Stomach (tissue), 9 donors: ENCODE results near the gene PECR. TPM values are rescaled to one million over a fixed set of nuclear protein-coding genes. Genes with fewer than 3 reads are reported as not detected.

ENCODE experiments used
- DNase-seq, 2 donors: peaks; one replicate each; pipeline versions ENCODE4 v3.0.0 to v3.0.0-alpha.2; 2013 to 2019
- H3K27ac ChIP-seq, 5 donors: fragments of 200-600 bp in 4 of 5; sonication (generic) in 4 of 5; one replicate each; pipeline ENCODE4 v1.5.1; 2013 to 2019; ENCODE audit warnings: mild to moderate bottlenecking in 1 of 5, moderate library complexity in 1 of 5
- H3K27me3 ChIP-seq, 3 donors: fragments of 200-600 bp; sonication (generic); one replicate each; pipeline ENCODE4 v1.5.1; 2017 to 2019; ENCODE audit warnings: mixed run types in 1 of 3
- H3K36me3 ChIP-seq, 4 donors: fragments of 200-600 bp; sonication (generic); 1 replicate in 3 of 4; 2 replicates in 1 of 4; pipeline ENCODE4 v1.5.1; 2016 to 2019
- H3K4me1 ChIP-seq, 4 donors: fragments of 200-600 bp; sonication (generic); one replicate each; pipeline ENCODE4 v1.5.1; 2016 to 2019
- H3K4me3 ChIP-seq, 4 donors: fragments of 200-600 bp; sonication (generic) in 3 of 4; one replicate each; pipeline ENCODE4 v1.5.1; 2016 to 2019; ENCODE audit warnings: mild to moderate bottlenecking in 1 of 4
- H3K9me3 ChIP-seq, 4 donors: fragments of 200-600 bp; sonication (generic); one replicate each; pipeline ENCODE4 v1.5.1; 2016 to 2019
- EP300 ChIP-seq: sonication (generic); formaldehyde crosslinking; IDR thresholded peaks from one replicate; pipeline ENCODE4 v1.6.1; 2017; ENCODE audit warnings: antibody characterized with exemption
- POLR2A ChIP-seq, 4 donors: fragments of 450-650 bp; IDR thresholded peaks; one replicate each; pipeline ENCODE4 v1.6.1; 2016; ENCODE audit warnings: antibody characterized with exemption in 4 of 4, control low read depth in 2 of 4, mild to moderate bottlenecking in 1 of 4, moderate library complexity in 1 of 4
- POLR2AphosphoS5 ChIP-seq, 3 donors: sonication (generic); formaldehyde crosslinking; IDR thresholded peaks; one replicate each; pipeline ENCODE4 v1.6.1; 2016; ENCODE audit warnings: antibody characterized with exemption in 3 of 3
- WGBS, 5 donors: extraction: QIAGEN DNeasy Blood & Tissue Kit in 3 of 5; methylation state at CpG; one replicate each; pipeline versions ENCODE4 v1.1.5 to v1.1.7; 2013 to 2018; 5-methylcytosine and 5-hydroxymethylcytosine counted together
- intact Hi-C: fragments of 100-400 bp; cut with DNase I; formaldehyde crosslinking; loops from one replicate; pipeline ENCODE4 v1.15.1; 2023; ENCODE audit warnings: low total_unique reads
- polyA plus RNA-seq, 3 donors: library from polyadenylated mRNA; stranded (reverse); fragments of 200-250 nt; gene quantifications; one replicate each; pipeline ENCODE4 v1.2.3, GENCODE V29; 2013
- total RNA-seq, 5 donors: library from RNA; depleted of rRNA; stranded (reverse); fragments of >200 nt; gene quantifications; one replicate each; pipeline versions ENCODE4 v1.1.0 to v1.2.3, GENCODE V29; 2014 to 2016
- TF ChIP-seq, protein P1 (sequence below), 7 experiments: fragments of 450-650 bp in 4 of 7; fragments of 200-600 bp in 3 of 7; sonication (generic) in 3 of 7; IDR thresholded peaks; one replicate each; pipeline ENCODE4 v1.5.1; 2016 to 2019; ENCODE audit warnings: antibody characterized with exemption in 7 of 7, control low read depth in 2 of 7, mild to moderate bottlenecking in 1 of 7
- donor health status: healthy with polysubstance abuse.
- donor health status: Bipolar disorder and iron deficiency.
- donor health status: healthy.

PECR gene
- total and polyA plus RNA-seq, 8 donors: 4.1 to 71.8 (median 6.2) TPM; not detected in 1

DNA sequence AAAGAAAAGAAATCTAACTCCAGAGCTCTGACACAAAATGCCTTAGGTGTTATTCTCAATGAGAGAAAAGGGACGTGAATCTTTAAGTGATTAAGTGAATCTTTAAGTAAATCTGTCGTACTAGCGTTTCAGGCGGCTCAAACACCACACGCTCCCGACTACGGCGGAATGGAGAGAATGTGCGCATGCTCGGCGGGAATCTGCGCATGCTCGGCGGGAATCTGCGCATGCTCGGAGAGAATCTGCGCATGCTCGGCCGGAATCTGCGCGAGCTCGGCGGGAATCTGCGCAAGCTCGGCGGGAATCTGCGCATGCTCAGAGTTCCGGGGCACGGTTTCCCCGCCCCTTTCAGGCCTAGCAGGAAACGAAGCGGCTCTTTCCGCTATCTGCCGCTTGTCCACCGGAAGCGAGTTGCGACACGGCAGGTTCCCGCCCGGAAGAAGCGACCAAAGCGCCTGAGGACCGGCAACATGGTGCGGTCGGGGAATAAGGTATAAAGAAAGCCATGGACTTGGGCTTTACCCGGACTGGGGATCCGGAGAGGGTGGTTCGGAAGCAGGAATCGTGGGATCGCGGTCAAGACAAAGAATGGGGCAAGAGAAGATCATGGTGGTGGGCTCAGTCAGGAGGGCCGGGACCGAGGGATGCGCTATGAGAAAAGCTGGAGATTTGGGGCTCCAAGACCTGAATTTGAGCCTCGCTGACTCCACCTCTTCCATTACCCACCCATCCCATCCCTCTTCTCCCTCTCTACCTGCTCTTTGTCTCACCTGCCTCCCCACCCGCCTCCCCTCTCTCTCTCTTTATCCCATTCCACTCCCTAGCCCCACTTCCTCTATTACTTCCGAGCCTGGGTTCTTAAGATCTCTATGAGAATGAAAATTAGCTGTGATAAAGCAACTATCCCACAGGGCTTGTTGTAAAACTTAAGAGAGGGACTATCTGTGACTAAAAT, 27.6 kb upstream of the PECR start, which contains the start of gene XRCC5:
TSS of gene XRCC5 (plus strand) at position 382 of the 955 bp plus-strand sequence. CDS start at position 471, 89 bp downstream.
- 0 to 2% (median 0%) methylated on average over 55 to 57 of the region's 57 CpGs for WGBS, 5 donors
- Histone ChIP-seq H3K36me3 (peaks cover 4 to 38% (median 34%) of the 10 kb centered on the region in 4 donors), H3K27me3 (peaks cover 0 to 4% (median 0%) of the 10 kb centered on the region in 3 donors), H3K27ac (peak within 1 kb of the TSS; percentile 58 to 96 (median 93)), H3K4me1 (peaks cover 25 to 54% (median 45%) of the 10 kb centered on the region in 4 donors), H3K9me3 (no peaks in the 10 kb centered on the region), H3K4me3 (peak within 1 kb of the TSS; percentile 71 to 86 (median 80))
- DNase-seq: peak; percentile 99
- TF ChIP-seq POLR2A (IDR thresholded peaks at IDR 0.05): no peak
- TF ChIP-seq, protein P1, sequence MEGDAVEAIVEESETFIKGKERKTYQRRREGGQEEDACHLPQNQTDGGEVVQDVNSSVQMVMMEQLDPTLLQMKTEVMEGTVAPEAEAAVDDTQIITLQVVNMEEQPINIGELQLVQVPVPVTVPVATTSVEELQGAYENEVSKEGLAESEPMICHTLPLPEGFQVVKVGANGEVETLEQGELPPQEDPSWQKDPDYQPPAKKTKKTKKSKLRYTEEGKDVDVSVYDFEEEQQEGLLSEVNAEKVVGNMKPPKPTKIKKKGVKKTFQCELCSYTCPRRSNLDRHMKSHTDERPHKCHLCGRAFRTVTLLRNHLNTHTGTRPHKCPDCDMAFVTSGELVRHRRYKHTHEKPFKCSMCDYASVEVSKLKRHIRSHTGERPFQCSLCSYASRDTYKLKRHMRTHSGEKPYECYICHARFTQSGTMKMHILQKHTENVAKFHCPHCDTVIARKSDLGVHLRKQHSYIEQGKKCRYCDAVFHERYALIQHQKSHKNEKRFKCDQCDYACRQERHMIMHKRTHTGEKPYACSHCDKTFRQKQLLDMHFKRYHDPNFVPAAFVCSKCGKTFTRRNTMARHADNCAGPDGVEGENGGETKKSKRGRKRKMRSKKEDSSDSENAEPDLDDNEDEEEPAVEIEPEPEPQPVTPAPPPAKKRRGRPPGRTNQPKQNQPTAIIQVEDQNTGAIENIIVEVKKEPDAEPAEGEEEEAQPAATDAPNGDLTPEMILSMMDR (IDR thresholded peaks at IDR 0.05): peak in 1 of 7 experiments; percentile 25
- peak; percentile 70 to 94 (median 82) for TF ChIP-seq POLR2AphosphoS5 (IDR thresholded peaks at IDR 0.05)
- peak; percentile 36 for TF ChIP-seq EP300
- intact Hi-C loops: no loop called here

DNA sequence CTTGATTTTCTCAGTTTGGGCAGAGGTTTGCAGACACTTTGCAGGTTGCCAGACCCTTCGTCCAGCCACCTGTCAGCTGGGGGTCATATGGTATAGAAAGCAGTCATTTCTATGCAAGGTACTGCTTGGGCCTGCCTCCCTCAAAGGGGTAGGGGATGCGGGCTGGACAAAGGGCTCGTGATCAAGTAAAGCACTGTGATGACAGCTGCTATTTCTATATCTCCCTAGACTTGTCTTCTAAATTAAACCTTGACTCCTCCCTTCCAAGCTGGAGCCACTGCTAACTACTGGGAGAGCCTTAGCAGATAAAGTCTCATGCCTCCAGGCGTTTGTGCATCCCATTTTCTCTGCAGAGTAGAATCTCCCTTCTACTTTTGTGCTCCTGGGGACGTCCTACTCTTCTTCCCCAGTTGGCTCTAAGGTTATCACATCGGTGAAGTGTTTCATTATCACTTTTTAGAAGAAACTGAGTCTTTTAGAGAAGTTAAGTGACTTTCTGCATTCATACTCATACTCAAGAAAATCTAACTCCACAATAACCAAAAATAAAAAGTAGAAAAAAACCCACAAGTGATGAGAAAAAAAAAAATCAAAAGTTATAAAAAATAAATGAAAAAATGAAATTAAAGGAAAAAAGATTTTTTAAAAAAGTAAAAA, 26.8 kb upstream of the PECR start:
- H3K4me1 ChIP-seq: peaks cover 21 to 46% (median 37%) of the 10 kb centered on the region in 4 donors
- H3K27ac ChIP-seq: peak overlapping the region in 4 of 5 donors; percentile 89 to 96 (median 94)
- peak overlapping the region; percentile 71 to 86 (median 80) for H3K4me3 ChIP-seq
- peaks cover 2 to 30% (median 26%) of the 10 kb centered on the region in 4 donors for H3K36me3 ChIP-seq
- DNase-seq: no peak
- no peaks in the 10 kb centered on the region for H3K9me3 ChIP-seq
- peaks cover 0 to 4% (median 0%) of the 10 kb centered on the region in 3 donors for H3K27me3 ChIP-seq
- TF ChIP-seq EP300: no peak
- TF ChIP-seq POLR2A (IDR thresholded peaks at IDR 0.05): no peak
- TF ChIP-seq, protein P1 (IDR thresholded peaks at IDR 0.05): no peak
- TF ChIP-seq POLR2AphosphoS5 (IDR thresholded peaks at IDR 0.05): no peak
- intact Hi-C loops: no loop called here
- 49 to 67% (median 60%) methylated on average over 6 of the region's 6 CpGs for WGBS, 5 donors

DNA sequence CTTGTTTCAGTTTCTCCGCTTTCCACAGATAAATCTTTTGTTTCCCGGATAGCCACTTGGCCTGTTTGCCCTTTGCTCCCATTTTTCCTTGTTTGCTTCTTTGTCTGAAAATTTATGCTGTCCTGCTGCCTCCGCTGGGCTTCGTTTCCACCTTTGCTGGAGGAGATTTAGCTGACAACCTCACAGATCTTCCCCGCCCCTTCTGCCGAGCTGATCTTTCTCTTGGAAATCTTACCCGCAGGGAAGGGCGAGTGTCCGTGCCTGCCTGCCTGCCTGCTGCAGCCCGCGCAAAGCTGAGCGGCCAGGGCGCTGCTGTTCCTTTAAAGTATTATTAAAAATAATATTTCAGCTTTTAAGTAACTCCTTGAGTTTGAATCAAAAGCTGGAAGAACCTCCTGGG, 26.2 kb upstream of the PECR start:
- no peaks in the 10 kb centered on the region for H3K9me3 ChIP-seq
- no peak overlapping the region for H3K4me3 ChIP-seq
- DNase-seq: peak in 1 of 2 donors; percentile 22
- H3K27me3 ChIP-seq: peaks cover 0 to 4% (median 0%) of the 10 kb centered on the region in 3 donors
- H3K36me3 ChIP-seq: peaks cover 0 to 24% (median 19%) of the 10 kb centered on the region in 4 donors
- H3K4me1 ChIP-seq: peaks cover 20 to 39% (median 31%) of the 10 kb centered on the region in 4 donors
- intact Hi-C loops: no loop called here
- WGBS, 5 donors: 42 to 59% (median 55%) methylated on average over 13 of the region's 13 CpGs
- H3K27ac ChIP-seq: no peak overlapping the region
- TF ChIP-seq POLR2A (IDR thresholded peaks at IDR 0.05) (no peak), EP300 (no peak), POLR2AphosphoS5 (IDR thresholded peaks at IDR 0.05) (no peak)
- TF ChIP-seq, protein P1 (IDR thresholded peaks at IDR 0.05): no peak

DNA sequence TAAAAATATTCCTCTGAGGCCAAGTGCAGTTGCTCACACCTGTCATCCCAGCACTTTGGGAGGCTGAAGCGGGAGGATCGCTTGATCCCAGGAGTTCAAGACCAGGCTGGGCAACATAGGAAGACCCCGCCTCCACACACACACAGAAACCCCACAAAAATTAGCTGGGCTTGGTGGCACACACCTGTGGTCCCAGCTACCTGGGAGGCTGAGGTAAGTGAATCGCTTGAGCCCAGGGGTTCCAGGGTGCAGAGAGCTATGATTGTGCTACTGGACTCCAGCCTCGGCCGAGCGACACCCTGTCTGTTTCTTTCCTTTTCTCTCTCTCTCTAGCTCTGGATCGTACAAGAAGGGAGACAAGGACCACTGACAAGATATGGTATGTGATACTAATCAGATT, 25.7 kb upstream of the PECR start:
- no peaks in the 10 kb centered on the region for H3K9me3 ChIP-seq
- no peak overlapping the region for H3K27ac ChIP-seq
- H3K4me1 ChIP-seq: peaks cover 16 to 35% (median 28%) of the 10 kb centered on the region in 4 donors
- peaks cover 0 to 19% (median 15%) of the 10 kb centered on the region in 4 donors for H3K36me3 ChIP-seq
- intact Hi-C loops: no loop called here
- DNase-seq: no peak
- TF ChIP-seq POLR2AphosphoS5 (IDR thresholded peaks at IDR 0.05): no peak
- TF ChIP-seq POLR2A (IDR thresholded peaks at IDR 0.05): no peak
- TF ChIP-seq, protein P1 (IDR thresholded peaks at IDR 0.05): no peak
- no peak for TF ChIP-seq EP300
- peaks cover 0 to 4% (median 0%) of the 10 kb centered on the region in 3 donors for H3K27me3 ChIP-seq
- 81 to 93% (median 87%) methylated on average over 8 of the region's 8 CpGs for WGBS, 5 donors
- H3K4me3 ChIP-seq: no peak overlapping the region
